ENCODE measurements around the gene SMPDL3A. TPM values are rescaled to one million over a fixed set of nuclear protein-coding genes. Genes with fewer than 3 reads are reported as not detected.
"Not testable (repeated sequence)": the region's sequence is repeated elsewhere in the genome, so short reads cannot be mapped to it uniquely, and the experiment has no call there.

SMPDL3A gene
- total and polyA plus RNA-seq, 9 donors: 3.5 to 14.1 (median 7.9) TPM

GRCh38 chr6:122746688-122747087, 42.4 kb upstream of the SMPDL3A start:
- intact Hi-C loops (cut with DNase I): no loop called here
- TF ChIP-seq CTCF (IDR thresholded peaks at IDR 0.05) (no peak), POLR2A (IDR thresholded peaks at IDR 0.05) (no peak), EP300 (IDR thresholded peaks at IDR 0.05) (no peak)

GRCh38 chr6:122747573-122747972, 41.5 kb upstream of the SMPDL3A start:
- H3K27ac ChIP-seq: no peak overlapping the region
- no peak overlapping the region for H3K4me3 ChIP-seq
- H3K4me1 ChIP-seq (ENCODE audit: insufficient read depth): no peaks in the 10 kb centered on the region
- TF ChIP-seq POLR2A (IDR thresholded peaks at IDR 0.05) (no peak), EP300 (IDR thresholded peaks at IDR 0.05) (no peak), CTCF (IDR thresholded peaks at IDR 0.05) (no peak)
- H3K9me3 ChIP-seq: no peaks in the 10 kb centered on the region
- no peak for DNase-seq
- WGBS, 3 donors: 94 to 95% (median 94%) methylated on average over 10 of the region's 10 CpGs
- intact Hi-C loops (cut with DNase I): no loop called here
- H3K27me3 ChIP-seq: no peaks in the 10 kb centered on the region
- H3K36me3 ChIP-seq: no peaks in the 10 kb centered on the region

More at GRCh38 chr6:122746688-122747087, 42.4 kb upstream of the SMPDL3A start:
- no peaks in the 10 kb centered on the region for H3K9me3 ChIP-seq
- no peak for DNase-seq
- H3K4me3 ChIP-seq: no peak overlapping the region
- no peaks in the 10 kb centered on the region for H3K36me3 ChIP-seq
- H3K27ac ChIP-seq: no peak overlapping the region
- WGBS, 3 donors: 80 to 89% (median 86%) methylated on average over 9 of the region's 9 CpGs
- H3K4me1 ChIP-seq (ENCODE audit: insufficient read depth): no peaks in the 10 kb centered on the region
- H3K27me3 ChIP-seq: no peaks in the 10 kb centered on the region

GRCh38 chr6:122748945-122749344, 40.1 kb upstream of the SMPDL3A start:
- H3K9me3 ChIP-seq; H3K4me3 ChIP-seq; H3K4me1 ChIP-seq (ENCODE audit: insufficient read depth); H3K27me3 ChIP-seq; H3K36me3 ChIP-seq; H3K27ac ChIP-seq; DNase-seq; intact Hi-C loops (cut with DNase I): not testable (repeated sequence)
- WGBS, 3 donors: 35 to 36% (median 36%) methylated on average over 5 of the region's 5 CpGs

GRCh38 chr6:122749451-122750050, 39.5 kb upstream of the SMPDL3A start:
- no peak for DNase-seq
- TF ChIP-seq POLR2A (IDR thresholded peaks at IDR 0.05): no peak
- no peak overlapping the region for H3K27ac ChIP-seq
- no peaks in the 10 kb centered on the region for H3K9me3 ChIP-seq
- intact Hi-C loops (cut with DNase I): no loop called here
- H3K4me1 ChIP-seq (ENCODE audit: insufficient read depth): no peaks in the 10 kb centered on the region
- no peak overlapping the region for H3K4me3 ChIP-seq
- no peaks in the 10 kb centered on the region for H3K36me3 ChIP-seq
- H3K27me3 ChIP-seq: no peaks in the 10 kb centered on the region
- WGBS, 3 donors: 75 to 83% (median 79%) methylated on average over 4 of the region's 4 CpGs

- no peak for DNase-seq
- H3K27ac ChIP-seq: no peak overlapping the region
- no peaks in the 10 kb centered on the region for H3K36me3 ChIP-seq
- H3K4me3 ChIP-seq: no peak overlapping the region
- H3K4me1 ChIP-seq (ENCODE audit: insufficient read depth): no peaks in the 10 kb centered on the region
- no peak for TF ChIP-seq CTCF (IDR thresholded peaks at IDR 0.05)
- TF ChIP-seq POLR2A (IDR thresholded peaks at IDR 0.05): no peak
- no peak for TF ChIP-seq EP300 (IDR thresholded peaks at IDR 0.05)
- whole genome bisulfite sequencing, 3 donors: 57 to 60% (median 59%) methylated on average over 3 of the region's 3 CpGs
- no peaks in the 10 kb centered on the region for H3K9me3 ChIP-seq
- intact Hi-C loops (cut with DNase I): no loop called here
- H3K27me3 ChIP-seq: no peaks in the 10 kb centered on the region
Observed at GRCh38 chr6:122751326-122751725, 37.7 kb upstream of the SMPDL3A start.

Measured in ovary (tissue), 9 donors.